Activated T-helper 2 cell treated with anti-CD3 and anti-CD28 coated beads, Interferon-gamma antibody, Interleukin-2, Interleukin-4, amounts not matched to agents 10 μg/mL and 5 μg/mL and 100 μg/mL, durations not matched to agents 14 hours and 24 hours and 36 hours (primary cell): ENCODE measurements around the gene OR7E24. TPM values are rescaled to one million over a fixed set of nuclear protein-coding genes. Genes with fewer than 3 reads are reported as not detected.
A peak's percentile ranks its signal among the peaks of the same experiment; 100 is the strongest.
"Not testable (repeated sequence)": the region's sequence is repeated elsewhere in the genome, so short reads cannot be mapped to it uniquely, and the experiment has no call there.

Experiments
- DNase-seq: peaks from one replicate; pipeline ENCODE4 v3.0.0; 2021; ENCODE audit warnings: low spot score
- H3K27ac Mint-ChIP-seq: one replicate; pipeline ENCODE4 v1.8.0; 2021; ENCODE audit warnings: mixed read lengths
- H3K27me3 Mint-ChIP-seq: one replicate; pipeline ENCODE4 v1.8.0; 2021; ENCODE audit warnings: low read depth, mixed read lengths
- H3K36me3 Mint-ChIP-seq: one replicate; pipeline ENCODE4 v1.8.0; 2021; ENCODE audit warnings: low read depth, mixed read lengths
- H3K4me1 Mint-ChIP-seq: one replicate; pipeline ENCODE4 v1.8.0; 2021; ENCODE audit warnings: low read depth, mixed read lengths
- H3K4me3 Mint-ChIP-seq: one replicate; pipeline ENCODE4 v1.8.0; 2021; ENCODE audit warnings: low read depth, mild to moderate bottlenecking, moderate library complexity, mixed read lengths
- H3K9me3 Mint-ChIP-seq: one replicate; pipeline ENCODE4 v1.8.0; 2021; ENCODE audit warnings: mixed read lengths
- intact Hi-C: fragments of 100-400 bp; cut with micrococcal nuclease; formaldehyde crosslinking; loops from one replicate; pipeline ENCODE4 v1.15.1; 2023
- total RNA-seq: library from RNA; stranded (reverse); gene quantifications from 2 replicates; pipeline ENCODE4 v1.2.3, GENCODE V29; 2022

OR7E24 gene
- total RNA-seq, result not detected in 2 replicates

DNA sequence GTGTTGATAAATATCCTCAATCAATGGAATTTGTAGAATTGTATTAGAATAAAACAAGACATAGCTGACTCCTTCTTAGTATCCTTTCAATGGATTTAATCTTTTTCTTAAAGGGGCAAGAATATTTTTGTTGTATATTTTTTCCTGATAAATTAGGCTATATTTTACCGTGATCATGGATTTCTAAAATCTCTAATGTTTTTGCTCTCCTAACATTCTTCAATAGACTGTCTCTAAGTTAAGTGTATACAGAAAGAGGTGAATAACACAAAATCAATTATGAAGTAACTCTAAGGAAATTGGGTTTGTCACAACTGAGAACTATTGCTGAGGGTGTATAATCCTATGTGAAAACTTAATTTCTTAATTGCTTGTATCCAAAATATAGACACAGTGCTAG is at the start of gene OR7E24:
TSS of gene OR7E24 (plus strand) at position 301 of the 400 bp plus-strand sequence. CDS start 114 bp downstream, outside the sequence.
- Mint-ChIP-seq H3K27me3 (no peaks in the 10 kb centered on the region), H3K4me1 (no peaks in the 10 kb centered on the region), H3K4me3 (no peak within 1 kb of the TSS), H3K36me3 (no peaks in the 10 kb centered on the region), H3K27ac (no peak within 1 kb of the TSS), H3K9me3 (peaks cover 47% of the 10 kb centered on the region)
- intact Hi-C loops, result no loop called here
- DNase-seq, result no peak

DNA sequence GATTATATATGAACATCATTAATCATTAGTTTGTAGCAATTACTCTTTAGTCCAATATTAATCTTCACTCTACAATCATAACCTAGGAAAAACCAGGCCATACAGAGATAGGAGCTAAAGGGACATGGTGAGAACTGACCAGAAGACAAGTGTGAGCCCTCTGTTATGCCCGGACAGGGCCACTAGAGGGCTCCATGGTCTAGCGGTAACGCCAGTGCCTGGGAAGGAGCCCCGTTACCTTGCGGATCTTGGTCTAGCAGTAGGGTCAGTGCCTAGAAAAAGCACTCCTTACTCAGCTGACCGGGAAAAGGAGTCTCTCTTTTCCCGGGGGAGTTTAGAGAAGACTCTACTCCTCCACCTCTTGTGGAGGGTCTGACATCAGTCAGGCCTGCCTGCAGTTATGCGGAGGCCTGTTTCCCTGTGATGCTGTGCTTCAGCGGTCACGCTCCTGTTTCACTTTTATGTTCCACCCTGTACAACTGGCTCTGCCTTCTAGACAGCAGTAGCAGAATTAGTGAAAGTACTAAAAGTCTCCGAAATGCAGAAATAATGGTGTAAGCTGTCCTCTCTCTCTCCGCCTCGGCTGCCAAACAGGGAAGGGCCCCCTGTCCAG is 45.1 kb upstream of the OR7E24 start:
- Mint-ChIP-seq H3K9me3 (no peaks in the 10 kb centered on the region), H3K27ac (no peak overlapping the region), H3K4me1 (peaks cover 2% of the 10 kb centered on the region), H3K27me3 (no peaks in the 10 kb centered on the region), H3K4me3 (peak overlapping the region; percentile 38), H3K36me3 (no peaks in the 10 kb centered on the region)
- intact Hi-C loops, result loop anchor here (2.0 to 5.0 kb wide), 2 partner anchors 69 to 587 kb away; no protein-coding TSS in a partner anchor
- DNase-seq, result peak; percentile 51

GRCh38 chr19:9219489-9219888 is 31.2 kb upstream of the OR7E24 start, which contains the start of gene OR7D4:
TSS of gene OR7D4 (minus strand) at chr19:9219589. CDS start at chr19:9214837, 4,752 bp downstream.
- DNase-seq, result no peak
- no peaks in the 10 kb centered on the region for H3K27me3 Mint-ChIP-seq
- no peak within 1 kb of the TSS for H3K27ac Mint-ChIP-seq

DNA sequence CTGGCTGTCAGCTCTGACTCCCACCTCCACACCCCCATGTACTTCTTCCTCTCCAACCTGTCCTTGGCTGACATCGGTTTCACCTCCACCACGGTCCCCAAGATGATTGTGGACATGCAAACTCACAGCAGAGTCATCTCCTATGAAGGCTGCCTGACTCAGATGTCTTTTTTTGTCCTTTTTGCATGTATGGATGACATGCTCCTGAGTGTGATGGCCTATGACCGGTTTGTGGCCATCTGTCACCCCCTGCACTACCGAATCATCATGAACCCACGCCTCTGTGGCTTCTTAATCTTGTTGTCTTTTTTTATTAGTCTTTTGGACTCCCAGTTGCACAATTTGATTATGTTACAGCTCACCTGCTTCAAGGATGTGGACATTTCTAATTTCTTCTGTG is 506 bp downstream of the OR7E24 start:
- peaks cover 48% of the 10 kb centered on the region for H3K9me3 Mint-ChIP-seq
- H3K36me3 Mint-ChIP-seq, result no peaks in the 10 kb centered on the region
- DNase-seq, result no peak
- no peaks in the 10 kb centered on the region for H3K27me3 Mint-ChIP-seq
- no peaks in the 10 kb centered on the region for H3K4me1 Mint-ChIP-seq
- H3K27ac Mint-ChIP-seq, result no peak overlapping the region
- H3K4me3 Mint-ChIP-seq, result no peak overlapping the region
- intact Hi-C loops, result no loop called here

More at GRCh38 chr19:9219489-9219888, 31.2 kb upstream of the OR7E24 start, which contains the start of gene OR7D4:
- Mint-ChIP-seq H3K9me3 (peaks cover 44% of the 10 kb centered on the region), H3K36me3 (no peaks in the 10 kb centered on the region), H3K4me3 (no peak within 1 kb of the TSS), H3K4me1 (no peaks in the 10 kb centered on the region)
- intact Hi-C loops, result no loop called here

GRCh38 chr19:9283485-9283884 is 32.8 kb downstream of the OR7E24 start:
- intact Hi-C loops, H3K4me1 Mint-ChIP-seq, H3K36me3 Mint-ChIP-seq, H3K27ac Mint-ChIP-seq, DNase-seq, H3K27me3 Mint-ChIP-seq, H3K4me3 Mint-ChIP-seq: not testable (repeated sequence)
- peaks cover 60% of the 10 kb centered on the region for H3K9me3 Mint-ChIP-seq

- DNase-seq, result no peak
- Mint-ChIP-seq H3K4me1 (no peaks in the 10 kb centered on the region), H3K4me3 (no peak overlapping the region), H3K27me3 (no peaks in the 10 kb centered on the region), H3K36me3 (peaks cover 29% of the 10 kb centered on the region), H3K27ac (no peak overlapping the region), H3K9me3 (peaks cover 61% of the 10 kb centered on the region)
- intact Hi-C loops, result no loop called here
Measured at GRCh38 chr19:9289231-9289884, 38.6 kb downstream of the OR7E24 start.

GRCh38 chr19:9295411-9295849 is 44.7 kb downstream of the OR7E24 start:
- Mint-ChIP-seq H3K27ac (no peak overlapping the region), H3K4me3 (no peak overlapping the region), H3K36me3 (peaks cover 81% of the 10 kb centered on the region), H3K27me3 (no peaks in the 10 kb centered on the region), H3K4me1 (no peaks in the 10 kb centered on the region), H3K9me3 (peaks cover 72% of the 10 kb centered on the region)
- intact Hi-C loops, result no loop called here
- DNase-seq, result no peak

GRCh38 chr19:9296336-9296735 is 45.6 kb downstream of the OR7E24 start:
- intact Hi-C loops, result no loop called here
- Mint-ChIP-seq H3K4me3 (no peak overlapping the region), H3K36me3 (peaks cover 87% of the 10 kb centered on the region), H3K9me3 (peaks cover 77% of the 10 kb centered on the region), H3K4me1 (no peaks in the 10 kb centered on the region), H3K27ac (no peak overlapping the region), H3K27me3 (no peaks in the 10 kb centered on the region)
- no peak for DNase-seq

Other genes starting within 250 kb of the OR7E24 start
- gene MUC16, start 240.5 kb upstream of the OR7E24 start, total RNA-seq, result not detected in 2 replicates
- not detected in 2 replicates for gene OR1M1, start 163.9 kb upstream of the OR7E24 start, total RNA-seq
- gene OR7G2, start 143.5 kb upstream of the OR7E24 start, total RNA-seq, result not detected in 2 replicates
- not detected in 2 replicates for gene OR7G1, start 135.2 kb upstream of the OR7E24 start, total RNA-seq
- not detected in 2 replicates for gene OR7G3, start 124.0 kb upstream of the OR7E24 start, total RNA-seq
- gene ZNF317, start 110.5 kb upstream of the OR7E24 start, total RNA-seq, result 44.2 and 50.0 TPM in 2 replicates
- gene OR7D2, start 72.0 kb upstream of the OR7E24 start, total RNA-seq, result 0.37 and 0.62 TPM in 2 replicates
- gene OR7D4, start 31.3 kb upstream of the OR7E24 start, total RNA-seq, result not detected in 2 replicates
- 4.4 and 5.2 TPM in 2 replicates for gene ZNF699, start 58.9 kb downstream of the OR7E24 start, total RNA-seq
- 8.2 and 8.4 TPM in 2 replicates for gene ZNF559, start 73.2 kb downstream of the OR7E24 start, total RNA-seq
- gene ZNF177, start 112.1 kb downstream of the OR7E24 start, total RNA-seq, result 0.46 and 0.48 TPM in 2 replicates
- 26.5 and 27.3 TPM in 2 replicates for gene ZNF266, start 184.6 kb downstream of the OR7E24 start, total RNA-seq
- not detected in 2 replicates for gene ZNF560, start 247.7 kb downstream of the OR7E24 start, total RNA-seq